ENCODE results near the gene MAN2A2. TPM values are rescaled to one million over a fixed set of nuclear protein-coding genes. Genes with fewer than 3 reads are reported as not detected.
A peak's percentile ranks its signal among the peaks of the same experiment; 100 is the strongest.

The MAN2A2 gene
- total and polyA plus RNA-seq, 9 of the 15 experiments (the other 6 are each of a cell fraction or from before 2014, with no cell fraction given): 7.3 to 151 (median 43.4) TPM

- ChIA-PET POLR2A (interaction anchor here (0.6 to 1.5 kb wide), 4 partner anchors 19 to 166 kb away, joined by 4 to 5 read pairs (median 4); partner anchors contain the start of gene BLM), CTCF (ENCODE audit: low intra/inter-chr PET ratio) (interaction anchor here (0.6 kb wide), 1 partner anchor 49 kb away, joined by 3 read pairs; no protein-coding TSS in a partner anchor)
- no peaks in the 10 kb centered on the region for H3K9me3 ChIP-seq (replicated peaks; ENCODE audit: control insufficient read depth, insufficient read depth, low read depth, low read length)
- no peaks in the 10 kb centered on the region for H3K27me3 ChIP-seq (ENCODE audit: control insufficient read depth in 2 of 2, insufficient read depth in 2 of 2, low read length in 2 of 2)
- DNase-seq (ENCODE audit: extremely low read depth in 1 of 4, low spot score in 3 of 4) (no peak), FAIRE-seq (no peak), ATAC-seq (peak; percentile 4; the same call in 1 of the 3 replicates)
- BruUV-seq (replicated peaks): no TSS peak
- peaks cover 10 to 67% of the 10 kb centered on the region in 2 experiments; a peak in 4 of 5 replicates for H3K4me1 ChIP-seq (replicated peaks in 1 of 2; ENCODE audit: control insufficient read depth in 2 of 2, insufficient read depth in 2 of 2, low read length in 2 of 2)
- no peak overlapping the region for H3K4me3 ChIP-seq
- H3K27ac ChIP-seq (ENCODE audit: extremely low read depth, low read depth, low read length): no peak overlapping the region
- H3K9me1 ChIP-seq (ENCODE audit: control insufficient read depth, insufficient read depth, low read length): peaks cover 3% of the 10 kb centered on the region
- in situ Hi-C loops (cut with MboI) (loop anchor here (10.0 kb wide), 1 partner anchor 568 kb away; no protein-coding TSS in a partner anchor), intact Hi-C loops (cut with micrococcal nuclease) (loop anchor here (10.0 kb wide), 1 partner anchor 558 kb away; no protein-coding TSS in a partner anchor)
- H4K20me1 ChIP-seq (replicated peaks; ENCODE audit: control insufficient read depth, insufficient read depth, low read length): peaks cover 6% of the 10 kb centered on the region; the same call in 1 of the 2 replicates
- peak overlapping the region in 1 of 2 experiments; percentile 64; a peak in 1 of 4 replicates for H3K9ac ChIP-seq (ENCODE audit: insufficient read depth in 1 of 2, low read depth in 2 of 2, low read length in 2 of 2)
- 81% methylated on average over 10 of the region's 13 CpGs for WGBS (ENCODE audit: insufficient coverage, low coverage, missing lambda C conversion rate)
- H3K36me3 ChIP-seq (ENCODE audit: control insufficient read depth, insufficient read depth, low read length): peaks cover 56% of the 10 kb centered on the region
- no peak overlapping the region for H2AFZ ChIP-seq (ENCODE audit: low read depth, low read length)
- H3K79me2 ChIP-seq (ENCODE audit: control insufficient read depth, insufficient read depth, low read length): no peaks in the 10 kb centered on the region
- no peak overlapping the region for H3K4me2 ChIP-seq (ENCODE audit: insufficient read depth, low read length)
- no peak for TF ChIP-seq ZHX1 (conservative IDR thresholded peaks at IDR 0.05; ENCODE audit: low read length)
- TF ChIP-seq IFI16 (CRISPR knock-in tag; IDR thresholded peaks at IDR 0.05): no peak
- peak; percentile 24; the same call in 1 of the 2 replicates for TF ChIP-seq POLR2AphosphoS2 (IDR thresholded peaks at IDR 0.05; ENCODE audit: low read length)
- no peak for TF ChIP-seq FOXO4 (CRISPR knock-in tag; IDR thresholded peaks at IDR 0.05)
- TF ChIP-seq MCM2 (IDR thresholded peaks at IDR 0.05; ENCODE audit: low read depth): no peak
- no peak for TF ChIP-seq NR2C2 (CRISPR knock-in tag; IDR thresholded peaks at IDR 0.05)
- no peak for TF ChIP-seq NR2C2 (tag; IDR thresholded peaks at IDR 0.05)
- TF ChIP-seq VEZF1 (CRISPR knock-in tag; IDR thresholded peaks at IDR 0.05): 0 out of 2 replicates have a peak, but pooled peaks have one; percentile 12
- no peak for TF ChIP-seq FIP1L1 (IDR thresholded peaks at IDR 0.05; ENCODE audit: low read depth, low read length, poor library complexity, severe bottlenecking)
- TF ChIP-seq PML (IDR thresholded peaks at IDR 0.05; ENCODE audit: low read length): 0 out of 2 replicates have a peak, but pooled peaks have one; percentile 23
- peak; percentile 49 for TF ChIP-seq RBFOX2 (IDR thresholded peaks at IDR 0.05; ENCODE audit: low read depth, low read length)
- no peak for TF ChIP-seq PTBP1 (IDR thresholded peaks at IDR 0.05; ENCODE audit: low read depth, low read length)
- TF ChIP-seq ZNF165 (CRISPR knock-in tag; IDR thresholded peaks at IDR 0.05; ENCODE audit: borderline replicate concordance): no peak
- no peak for TF ChIP-seq SRSF7 (optimal IDR thresholded peaks at IDR 0.05; ENCODE audit: low read depth, low read length)
- TF ChIP-seq EGR1 (conservative IDR thresholded peaks at IDR 0.05): no peak
- TF ChIP-seq POLR2G (IDR thresholded peaks at IDR 0.05; ENCODE audit: low read depth, low read length): peak; percentile 63; the same call in 1 of the 2 replicates
Observed at GRCh38 chr15:90882781-90883525, 20.1 kb upstream of the MAN2A2 start.
